IPS-NIHi11 (cell line): ENCODE measurements around the gene GRPEL1.

Experiments used
- DNase-seq: peaks from one replicate; pipeline ENCODE4 v3.0.0; 2012; ENCODE audit warnings: mixed read lengths, low spot score

The GRPEL1 gene

DNA sequence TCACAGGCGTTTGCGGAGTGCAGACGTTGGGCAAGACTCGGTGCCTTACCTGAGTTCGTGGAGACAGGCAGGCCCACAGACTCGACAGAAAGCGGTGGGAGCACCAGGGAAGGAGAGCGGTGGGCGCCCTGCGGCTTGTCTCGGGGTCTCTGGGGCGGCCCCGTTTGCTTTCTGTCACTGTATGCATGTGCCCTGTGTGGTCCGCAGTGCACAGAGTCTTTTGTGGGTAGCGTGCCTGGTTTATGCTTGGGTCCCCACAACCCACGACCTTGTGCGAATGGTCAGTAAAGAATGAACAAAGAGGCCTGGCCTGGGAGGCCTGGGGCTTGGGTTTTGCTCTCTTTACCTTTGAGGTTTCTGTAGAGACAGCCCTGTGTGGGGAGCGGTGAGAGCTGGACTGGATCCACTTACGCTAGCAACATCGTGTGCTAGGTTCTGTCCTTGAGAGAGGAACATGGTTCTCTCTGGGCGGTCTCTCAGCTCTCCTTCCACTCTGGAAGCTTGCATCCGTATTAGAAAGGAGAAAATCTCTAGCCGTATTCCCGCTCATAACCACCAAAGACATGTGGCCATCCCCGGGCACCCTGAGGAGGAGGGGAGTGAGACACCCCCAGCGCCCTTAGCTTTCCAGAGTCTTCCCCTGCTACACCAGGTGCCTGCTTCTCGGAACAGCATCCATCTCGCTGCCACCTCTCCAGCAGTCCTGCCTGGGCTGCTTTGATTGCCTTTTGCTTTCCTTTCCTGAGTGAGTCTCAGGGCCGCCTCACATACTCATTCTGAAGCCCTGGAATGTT is 23.5 kb downstream of the GRPEL1 start:
- no peak for DNase-seq

DNA sequence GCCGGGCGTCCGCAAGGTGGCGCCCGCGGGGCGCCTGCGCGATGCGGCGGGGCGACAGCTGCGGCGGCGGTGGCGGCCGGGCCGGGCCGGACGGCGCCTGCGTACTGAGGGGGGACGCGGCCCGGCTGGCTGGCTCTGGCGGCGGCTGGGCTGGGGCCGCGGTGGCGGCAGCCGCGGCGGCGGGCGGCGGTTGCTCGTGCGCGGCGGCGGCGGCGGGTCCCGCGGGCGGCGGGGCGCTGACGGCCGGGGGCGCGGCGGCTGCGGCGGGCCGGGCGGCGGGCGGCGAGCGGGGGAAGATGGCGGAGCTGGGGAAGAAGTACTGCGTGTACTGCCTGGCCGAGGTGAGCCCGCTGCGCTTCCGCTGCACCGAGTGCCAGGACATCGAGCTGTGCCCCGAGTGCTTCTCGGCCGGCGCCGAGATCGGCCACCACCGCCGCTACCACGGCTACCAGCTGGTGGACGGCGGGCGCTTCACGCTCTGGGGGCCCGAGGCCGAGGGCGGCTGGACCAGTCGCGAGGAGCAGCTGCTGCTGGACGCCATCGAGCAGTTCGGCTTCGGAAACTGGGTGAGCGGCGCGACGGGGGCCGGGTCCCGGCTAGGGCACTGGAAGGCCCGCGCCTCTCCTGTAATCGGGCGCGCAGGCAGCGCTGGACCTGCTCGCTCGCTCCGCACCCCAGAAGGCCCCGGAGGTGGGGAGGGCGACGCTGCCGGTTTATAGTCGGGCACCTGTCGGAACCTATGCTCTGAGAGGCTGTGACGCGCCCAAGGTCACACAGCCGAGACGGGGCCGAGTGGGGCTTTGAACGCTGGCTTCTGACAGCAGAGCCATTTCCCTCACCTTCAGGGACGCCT is 24.4 kb downstream of the GRPEL1 start, which contains the start of gene TADA2B:
TSS of gene TADA2B (plus strand) at position 89 of the 853 bp plus-strand sequence. CDS start at position 297, 208 bp downstream.
- no peak for DNase-seq

DNA sequence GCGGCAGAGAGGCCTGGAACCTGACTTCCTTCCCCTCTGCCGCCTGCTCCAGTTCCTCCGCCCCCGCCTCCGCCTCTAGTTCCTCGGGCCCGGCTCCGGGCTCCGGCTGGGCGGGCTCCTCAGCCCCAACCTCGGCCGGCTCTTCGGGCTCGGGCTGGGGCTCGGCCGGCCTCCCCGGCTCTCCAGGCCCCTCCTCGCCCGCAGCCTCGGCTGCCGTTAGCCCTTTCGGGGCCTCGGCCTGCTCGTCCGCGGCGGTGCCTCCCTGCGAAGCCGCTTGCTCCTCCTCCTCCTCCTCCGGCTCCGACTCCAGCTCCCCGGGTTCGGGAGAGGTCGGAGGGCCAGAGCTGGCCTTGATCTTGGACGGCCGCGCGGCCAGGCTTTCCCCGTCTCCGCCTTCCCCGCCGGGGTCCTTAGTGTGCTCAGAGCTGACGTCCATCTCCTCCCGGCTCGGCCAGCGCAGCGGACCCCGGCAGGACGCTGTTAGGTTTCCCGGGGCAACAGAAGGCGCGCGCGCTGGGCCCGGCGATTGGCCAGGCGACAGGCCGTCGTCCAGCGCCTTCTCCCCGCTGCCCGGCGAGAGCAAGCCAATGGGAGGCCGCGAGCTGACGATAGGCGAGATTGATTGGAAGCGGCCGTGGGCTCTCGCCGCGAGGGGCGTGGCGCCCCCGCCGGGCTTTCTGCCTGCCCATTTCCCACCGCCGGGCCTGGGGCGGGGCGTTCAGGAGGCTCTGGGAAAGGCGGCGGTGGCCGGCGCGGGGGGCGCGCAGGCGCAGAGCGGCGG is 25.2 kb downstream of the GRPEL1 start:
- DNase-seq, result peak; percentile 100

DNA sequence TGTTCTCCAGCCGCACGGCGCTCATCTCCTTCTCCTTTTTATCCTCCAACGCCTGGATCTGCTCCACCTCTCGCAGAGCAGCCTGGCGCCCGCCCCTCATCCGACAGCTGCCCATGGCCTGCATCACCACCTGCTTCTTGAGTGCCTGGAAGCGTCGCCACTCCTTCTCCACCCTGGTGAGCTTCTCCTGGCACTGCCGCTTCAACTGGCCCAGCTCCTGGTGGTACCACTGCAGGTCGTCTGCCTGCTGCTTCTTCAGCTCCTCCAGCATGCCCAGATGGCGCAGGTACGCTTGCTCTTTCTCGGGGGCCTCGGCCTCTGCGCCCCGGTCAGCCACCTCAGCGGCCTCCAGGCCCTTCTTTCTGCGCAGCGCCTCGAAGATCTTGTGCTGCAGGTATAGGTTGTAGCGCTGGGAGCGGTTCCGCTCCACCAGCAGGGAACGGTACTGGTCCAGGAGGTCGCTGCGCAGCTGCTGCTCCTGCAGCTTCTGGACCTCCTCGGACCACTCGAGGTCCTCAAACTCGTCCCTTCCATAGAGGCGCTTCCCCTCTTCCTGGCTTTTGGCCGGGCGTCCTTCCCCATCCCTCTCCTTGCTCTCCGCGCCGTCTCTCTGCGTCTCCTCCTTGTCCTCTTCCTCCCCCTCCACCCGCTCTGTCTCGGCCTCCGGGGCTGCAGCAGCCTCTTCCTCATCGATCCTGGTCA is 25.9 kb downstream of the GRPEL1 start:
- DNase-seq, result no peak

DNA sequence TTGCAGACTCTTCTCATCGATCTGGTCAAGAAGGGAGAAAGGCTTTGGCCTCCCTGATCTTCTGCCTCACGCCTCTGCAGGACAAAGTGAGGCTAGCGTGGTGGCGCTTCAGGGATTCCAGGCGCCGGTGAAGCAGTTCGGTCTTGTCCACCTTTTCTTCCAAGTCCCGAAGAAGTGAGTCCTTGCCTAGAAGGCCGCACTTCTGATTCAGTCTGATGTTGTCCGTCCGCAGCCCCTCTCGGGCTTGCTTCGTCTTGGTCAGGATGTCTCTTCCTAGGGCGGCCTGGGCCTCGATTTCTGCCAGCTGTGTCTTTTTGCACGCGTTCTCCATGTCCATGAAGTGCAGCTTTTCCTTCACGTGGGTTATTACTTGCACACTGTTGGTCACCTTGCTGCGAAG is 26.6 kb downstream of the GRPEL1 start:
- DNase-seq, result no peak

DNA sequence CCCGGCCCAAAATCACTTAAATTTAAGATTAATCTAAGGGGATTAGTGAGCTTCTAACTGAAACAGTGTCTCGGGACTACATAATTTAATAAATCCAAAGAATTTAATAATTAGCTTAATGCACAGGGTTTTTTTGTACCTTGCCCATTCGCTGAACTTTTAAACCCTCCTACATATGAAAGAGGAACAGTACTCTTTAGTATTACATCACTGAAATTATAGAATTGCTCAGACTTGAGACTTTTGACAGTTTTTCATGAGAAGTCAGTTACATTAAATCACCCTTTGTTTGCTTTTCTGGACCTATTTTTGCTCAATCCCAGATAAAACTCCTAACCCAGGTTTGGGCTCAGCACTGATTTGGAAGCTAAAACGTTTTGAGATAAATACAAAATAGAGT is 27.1 kb downstream of the GRPEL1 start:
- DNase-seq, result no peak

DNA sequence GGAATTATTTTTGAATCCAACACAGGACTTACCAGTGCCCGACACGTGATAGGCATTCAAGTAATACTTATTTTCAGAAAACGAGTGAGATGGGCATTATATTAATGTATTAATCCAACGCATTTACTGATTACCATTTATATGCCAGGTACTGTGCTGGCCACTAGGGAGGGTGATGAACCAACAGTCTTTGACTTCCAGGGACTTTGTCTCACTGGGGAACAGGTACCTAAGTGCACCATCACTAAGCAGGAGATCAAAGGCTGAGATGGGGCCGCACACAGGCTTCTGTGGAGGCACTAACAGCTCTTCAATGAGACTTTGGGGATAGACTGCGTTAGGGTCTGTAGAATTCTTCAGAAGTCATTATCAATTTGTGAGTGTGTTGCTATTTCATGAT is 30.4 kb downstream of the GRPEL1 start:
- no peak for DNase-seq

DNA sequence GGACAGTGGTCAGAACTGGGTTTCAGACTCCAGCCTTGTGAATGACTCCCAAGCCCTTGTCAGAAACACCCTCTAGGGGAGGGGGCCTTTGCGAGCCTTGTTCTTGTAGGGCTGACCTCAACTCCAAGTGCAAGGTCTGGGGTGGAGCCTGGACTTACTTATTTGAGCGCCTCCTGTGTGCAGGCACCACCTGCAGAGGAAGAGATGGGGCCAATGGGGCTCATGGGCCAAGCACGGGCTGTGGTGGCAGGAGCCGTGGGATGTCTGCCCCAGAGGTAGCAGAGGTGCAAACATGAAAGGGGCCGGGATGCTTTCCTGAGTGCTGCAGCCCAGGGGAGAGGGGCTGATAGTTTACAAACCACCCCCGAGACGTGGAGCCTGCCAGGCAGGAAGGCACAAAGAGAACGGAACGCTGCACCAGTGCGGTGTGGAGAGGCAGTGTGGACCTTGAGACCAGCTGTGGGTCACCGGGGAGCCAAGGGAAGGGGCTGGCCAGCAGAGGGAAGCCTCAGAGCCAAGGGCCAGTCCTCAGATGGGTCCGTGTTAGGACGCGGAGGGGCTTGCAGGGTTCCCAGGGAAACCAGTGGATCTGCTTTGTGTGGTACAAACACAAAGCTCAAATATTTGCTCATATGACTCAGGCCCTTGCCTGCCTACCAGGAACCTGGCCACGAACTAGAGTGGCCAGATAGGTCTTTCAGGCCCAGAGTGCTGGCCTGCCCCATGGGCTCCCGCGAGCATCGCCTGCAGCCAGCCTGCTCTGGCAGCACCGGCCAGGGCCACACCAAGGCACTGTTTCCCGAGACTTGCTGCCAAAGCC is 33.4 kb downstream of the GRPEL1 start:
- DNase-seq, result peak; percentile 57

DNA sequence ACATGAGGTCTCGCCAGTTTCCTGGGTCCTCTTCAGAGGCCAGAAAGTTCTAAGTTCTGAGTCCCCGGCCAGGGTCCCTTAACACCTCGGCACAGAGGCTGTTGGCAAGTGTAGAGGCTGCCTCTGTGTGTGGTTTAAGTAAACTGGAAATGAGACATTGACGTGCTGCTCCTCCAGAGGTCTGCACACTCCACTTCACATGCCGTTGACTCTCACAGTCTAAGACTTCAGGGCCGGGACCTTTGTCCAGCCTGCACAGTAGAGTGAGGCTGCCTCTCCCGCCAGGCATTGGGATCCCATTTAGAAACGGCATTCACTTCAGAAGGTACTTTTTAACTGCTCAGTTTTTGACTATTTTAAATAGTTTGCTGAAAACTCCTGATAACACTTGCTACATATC is 35.3 kb downstream of the GRPEL1 start:
- DNase-seq, result no peak

DNA sequence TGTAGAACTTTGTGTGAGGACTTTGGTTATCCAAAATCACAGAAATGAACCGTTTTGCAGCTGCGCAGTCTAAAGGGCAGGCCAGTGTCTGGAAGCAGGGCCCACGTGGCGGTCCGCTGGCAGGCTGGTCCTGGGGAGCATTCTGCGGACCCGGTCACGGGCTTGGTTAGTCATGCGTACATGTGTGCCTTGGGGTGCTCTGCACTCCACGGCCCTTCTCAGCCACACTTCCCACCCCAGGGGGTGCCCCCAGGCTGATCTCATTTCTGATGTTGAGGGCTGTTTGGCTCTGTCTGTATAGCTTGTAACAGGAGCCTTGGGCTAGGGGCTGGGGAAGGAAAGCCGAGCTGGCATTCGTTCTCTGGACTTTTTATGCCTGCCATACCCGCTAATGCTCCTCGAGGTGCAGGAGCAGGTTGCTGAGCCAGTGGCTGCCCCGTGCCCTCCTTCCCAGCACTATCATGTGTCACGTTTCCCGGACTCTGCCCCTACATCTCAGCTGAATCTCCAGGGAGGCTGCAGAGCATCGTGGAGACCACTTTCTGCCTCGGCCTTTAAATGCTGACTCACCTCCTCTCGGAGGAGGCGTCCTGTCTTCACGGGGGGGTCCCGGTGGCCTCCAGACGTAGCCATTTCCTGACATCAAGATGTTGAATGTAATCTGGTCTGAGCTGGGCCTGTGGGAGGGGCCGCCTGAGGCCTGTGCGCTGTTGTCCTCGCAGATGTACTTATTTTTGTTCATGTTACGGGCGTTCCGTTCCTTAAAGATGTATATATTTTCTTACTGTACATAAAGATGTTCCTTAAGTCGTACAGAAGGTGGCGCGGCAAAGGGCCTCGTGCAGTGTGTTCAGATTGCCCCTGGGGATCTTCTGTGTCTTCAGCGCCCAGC is 36.1 kb downstream of the GRPEL1 start:
- no peak for DNase-seq

DNA sequence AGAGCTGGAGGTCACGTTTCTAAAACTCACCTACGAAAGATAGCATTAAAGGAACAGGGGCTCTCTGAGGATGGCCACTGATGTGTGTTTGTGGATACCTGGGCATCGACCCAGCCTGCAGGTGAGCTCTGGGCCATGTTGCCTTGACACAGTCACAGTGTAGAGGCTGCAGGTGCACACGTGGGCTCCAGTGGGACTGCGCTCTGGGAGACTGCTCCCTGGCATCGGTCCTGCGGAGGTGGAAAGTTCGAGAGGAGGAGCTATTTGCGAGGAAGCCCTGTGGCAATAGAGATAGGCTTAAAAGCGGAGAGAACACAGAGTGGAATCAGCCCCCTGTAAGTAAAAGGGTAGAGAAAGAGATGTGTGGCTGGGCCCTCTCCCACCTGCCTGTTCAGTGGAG is 37.0 kb downstream of the GRPEL1 start:
- no peak for DNase-seq

DNA sequence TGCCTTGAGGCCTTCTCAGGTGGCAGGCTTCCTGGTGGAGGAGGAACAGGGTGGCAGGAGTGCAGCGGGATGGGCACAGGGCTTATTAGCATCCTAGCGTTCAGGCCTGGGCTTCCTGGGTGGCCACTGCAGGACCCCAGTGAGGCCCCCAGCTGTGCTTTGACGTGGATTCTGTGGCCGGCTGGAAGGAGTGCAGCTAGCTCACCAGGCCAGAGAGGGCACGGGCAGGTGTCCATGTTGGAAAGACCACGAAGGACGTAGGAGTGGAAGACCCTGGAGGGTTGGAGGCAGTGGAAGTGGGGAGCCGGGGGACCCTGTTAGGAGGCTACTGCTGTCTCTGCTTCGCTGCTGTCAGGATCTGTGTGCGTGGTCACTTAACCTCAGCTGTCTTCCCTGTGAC is 37.9 kb downstream of the GRPEL1 start:
- no peak for DNase-seq

DNA sequence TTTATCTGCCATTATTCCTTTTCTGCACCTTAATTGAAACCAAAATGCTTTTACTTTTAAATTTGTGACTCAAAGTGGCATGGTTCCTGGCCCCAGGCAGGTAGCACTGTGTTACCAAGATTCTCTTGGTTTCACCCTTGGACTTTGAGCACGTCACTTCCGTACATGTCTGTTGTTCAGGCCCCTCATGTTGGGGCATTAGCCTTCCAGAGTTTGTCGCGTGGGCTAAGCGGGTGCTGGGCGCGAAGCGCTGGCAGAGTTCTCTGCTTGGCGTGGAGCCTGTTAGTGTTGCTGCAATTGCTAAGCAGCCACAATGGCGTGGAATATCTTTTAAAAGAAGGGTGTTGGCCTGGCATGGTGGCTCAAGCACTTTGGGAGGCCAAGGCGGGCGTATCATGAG is 38.7 kb downstream of the GRPEL1 start:
- no peak for DNase-seq

DNA sequence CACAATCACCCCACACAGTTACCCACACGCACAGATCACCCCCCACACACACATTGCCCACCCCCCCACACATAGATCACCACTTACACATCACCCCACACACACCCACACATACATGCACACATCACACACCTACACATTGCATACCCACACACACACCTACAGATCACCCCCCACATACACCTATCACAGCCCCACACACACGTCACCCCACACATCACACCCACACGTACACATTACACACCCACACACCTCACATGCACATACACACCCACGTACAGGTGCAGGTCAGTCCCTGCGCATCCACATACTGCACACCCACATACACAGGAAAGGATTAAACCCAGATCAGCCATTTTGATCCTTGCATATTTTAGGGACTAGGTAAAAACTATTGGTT is 40.0 kb downstream of the GRPEL1 start:
- no peak for DNase-seq

DNA sequence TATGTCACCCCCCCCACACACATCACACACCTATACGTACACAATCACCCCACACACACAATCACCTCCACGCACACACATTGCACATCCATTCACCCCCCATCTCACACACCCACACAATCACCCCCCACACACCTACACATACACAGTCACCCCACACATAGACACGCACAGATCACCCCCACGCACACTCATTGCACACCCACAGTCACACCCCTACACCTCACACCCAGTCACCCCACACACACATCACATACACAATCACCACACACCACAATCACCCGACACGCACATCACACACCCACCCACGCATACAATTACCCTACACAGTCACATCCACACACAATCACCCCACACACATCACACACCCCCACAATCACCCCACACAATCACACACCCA is 40.6 kb downstream of the GRPEL1 start:
- DNase-seq, result no peak

DNA sequence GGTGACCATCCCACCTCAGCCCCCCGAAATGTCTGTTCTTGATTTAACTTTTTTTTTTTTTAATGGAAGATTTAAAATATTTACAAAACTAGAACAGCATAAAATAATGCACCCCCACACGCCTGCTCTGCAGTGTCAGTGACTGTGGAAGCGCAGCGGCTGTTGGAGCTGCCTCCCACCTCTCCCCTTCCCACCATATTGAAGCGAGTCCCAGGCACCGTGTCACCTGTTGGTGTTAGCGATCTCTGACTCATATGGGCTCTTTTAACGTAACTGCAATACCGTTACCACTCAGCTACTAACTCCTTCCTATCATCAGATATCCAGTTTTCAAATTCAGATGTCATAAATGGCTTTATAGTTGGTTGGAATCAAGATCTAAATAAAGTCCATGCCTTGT is 41.8 kb downstream of the GRPEL1 start:
- no peak for DNase-seq

DNA sequence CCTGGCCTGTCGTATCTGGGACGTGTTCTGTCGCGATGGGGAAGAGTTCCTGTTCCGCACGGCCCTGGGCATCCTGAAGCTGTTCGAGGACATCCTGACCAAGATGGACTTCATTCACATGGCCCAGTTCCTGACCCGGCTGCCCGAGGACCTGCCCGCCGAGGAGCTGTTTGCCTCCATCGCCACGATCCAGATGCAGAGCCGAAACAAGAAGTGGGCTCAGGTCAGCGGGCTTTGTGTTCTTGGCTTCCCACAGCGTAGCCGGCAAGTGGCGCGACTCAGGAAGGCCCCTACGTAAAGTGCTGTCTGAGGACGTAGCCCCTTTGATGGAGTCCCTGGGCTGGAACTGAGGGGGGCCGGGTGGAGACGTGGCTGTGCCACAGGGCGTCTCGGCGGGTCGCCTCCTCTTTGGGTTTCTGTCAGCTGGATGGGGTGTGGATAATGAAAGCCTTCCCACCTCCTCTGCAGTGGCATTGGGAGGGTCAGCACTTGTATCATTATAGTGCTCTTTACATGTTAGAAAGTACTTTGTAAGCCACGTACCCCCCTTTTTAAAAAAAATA is 42.7 kb downstream of the GRPEL1 start:
- DNase-seq, result no peak

DNA sequence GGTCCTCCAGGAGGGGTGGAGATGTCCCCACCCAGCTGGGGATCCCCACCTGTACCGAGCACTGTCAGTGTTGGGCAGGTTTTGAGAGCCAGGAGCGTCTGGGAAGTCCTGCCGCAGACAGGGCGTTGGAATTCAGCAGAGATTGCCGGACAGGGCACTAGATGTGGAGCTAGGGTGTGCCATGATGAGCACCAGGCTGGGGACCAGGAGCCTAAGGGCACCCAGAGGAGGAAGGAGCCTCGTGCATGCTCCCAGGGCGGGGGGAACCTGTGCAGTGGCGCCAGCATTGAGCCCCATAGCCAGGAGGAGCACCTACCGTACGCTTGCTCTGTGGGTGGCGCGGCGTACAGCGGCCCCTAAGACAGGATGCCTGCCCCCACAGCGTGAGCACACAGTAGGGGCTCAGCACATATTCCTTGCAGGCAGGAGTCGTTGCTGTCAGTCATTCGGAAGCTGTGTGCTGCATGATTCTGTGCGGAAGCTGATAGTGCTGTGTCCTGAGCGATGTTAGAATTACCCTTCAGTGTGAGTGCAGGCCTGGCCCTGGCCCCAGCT is 43.5 kb downstream of the GRPEL1 start:
- no peak for DNase-seq

DNA sequence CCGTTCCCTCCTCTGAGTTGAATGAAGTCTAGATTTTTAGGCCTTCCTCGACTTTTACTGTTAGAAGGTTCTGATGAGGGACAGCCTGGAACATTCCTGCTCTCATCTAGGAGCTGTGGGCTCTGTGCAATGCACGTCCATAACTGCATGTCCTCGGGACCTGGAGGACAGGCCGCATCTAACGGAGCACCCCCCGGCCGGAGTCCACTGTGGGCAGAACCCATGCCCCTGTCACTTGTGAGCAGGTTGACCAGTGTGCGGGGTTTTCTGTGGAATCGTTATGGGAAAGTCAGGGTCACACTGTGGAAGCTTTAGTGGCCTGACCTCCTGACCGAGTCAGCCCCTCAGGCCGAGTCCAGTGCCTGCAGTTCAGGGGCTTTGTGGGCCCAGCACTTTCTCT is 44.0 kb downstream of the GRPEL1 start:
- no peak for DNase-seq
